ENCODE measurements around the gene NAALADL2.
A peak's percentile ranks its signal among the peaks of the same experiment; 100 is the strongest.

Gene NAALADL2

DNA sequence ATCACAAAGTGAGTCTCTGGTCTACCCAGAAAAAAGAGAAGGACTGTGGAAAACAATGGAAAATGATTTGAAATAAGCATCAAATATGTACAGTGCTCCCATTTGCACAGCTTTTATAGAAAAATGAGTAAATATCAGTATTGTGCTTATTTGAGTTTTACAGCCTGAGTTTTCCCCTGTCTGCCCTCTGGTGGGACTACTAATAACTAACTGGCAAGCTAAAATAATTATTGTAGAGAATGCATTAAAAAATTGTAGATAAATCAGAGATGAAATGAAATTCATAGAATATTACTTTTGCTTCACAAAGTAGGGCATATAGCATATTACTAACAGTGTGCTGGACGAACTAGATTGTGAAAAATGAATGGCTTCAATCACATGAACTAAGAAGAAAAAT is 287.1 kb downstream of the NAALADL2 start:
- H3K4me3 ChIP-seq (ENCODE audit: control insufficient read depth, low read depth, low read length): no peak overlapping the region
- peak; percentile 38 for DNase-seq (ENCODE audit: low read depth)
- TF ChIP-seq CTCF (conservative IDR thresholded peaks at IDR 0.05; ENCODE audit: control insufficient read depth, insufficient read depth, low read depth, low read length): peak; percentile 49

DNA sequence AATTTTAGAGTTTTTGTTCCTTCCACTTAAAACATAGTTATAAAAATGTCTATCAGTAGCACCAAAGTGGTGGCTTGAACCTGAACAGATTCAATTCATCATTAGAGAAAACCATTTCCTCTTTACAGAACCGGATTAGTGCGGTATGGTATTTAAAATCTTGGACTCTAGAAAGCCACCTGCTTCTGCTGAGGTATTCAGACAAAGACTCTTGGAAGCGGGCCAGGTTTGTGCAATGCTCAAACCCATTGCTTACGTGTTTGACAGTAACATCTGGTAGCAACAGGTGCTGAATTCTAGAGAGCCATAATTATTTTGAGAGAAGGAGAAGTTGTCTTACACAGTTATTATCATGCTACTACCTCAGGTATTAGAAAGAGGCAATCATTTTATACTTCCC is 290.5 kb downstream of the NAALADL2 start:
- no peak for TF ChIP-seq CTCF (conservative IDR thresholded peaks at IDR 0.05; ENCODE audit: control insufficient read depth, insufficient read depth, low read depth, low read length)
- no peak overlapping the region for H3K4me3 ChIP-seq (ENCODE audit: control insufficient read depth, low read depth, low read length)
- DNase-seq (ENCODE audit: low read depth): no peak

GRCh38 chr3:175150812-175151401 is 291.8 kb downstream of the NAALADL2 start:
- DNase-seq (ENCODE audit: low read depth): no peak
- TF ChIP-seq CTCF (conservative IDR thresholded peaks at IDR 0.05; ENCODE audit: control insufficient read depth, insufficient read depth, low read depth, low read length): no peak
- H3K4me3 ChIP-seq (ENCODE audit: control insufficient read depth, low read depth, low read length): no peak overlapping the region

DNA sequence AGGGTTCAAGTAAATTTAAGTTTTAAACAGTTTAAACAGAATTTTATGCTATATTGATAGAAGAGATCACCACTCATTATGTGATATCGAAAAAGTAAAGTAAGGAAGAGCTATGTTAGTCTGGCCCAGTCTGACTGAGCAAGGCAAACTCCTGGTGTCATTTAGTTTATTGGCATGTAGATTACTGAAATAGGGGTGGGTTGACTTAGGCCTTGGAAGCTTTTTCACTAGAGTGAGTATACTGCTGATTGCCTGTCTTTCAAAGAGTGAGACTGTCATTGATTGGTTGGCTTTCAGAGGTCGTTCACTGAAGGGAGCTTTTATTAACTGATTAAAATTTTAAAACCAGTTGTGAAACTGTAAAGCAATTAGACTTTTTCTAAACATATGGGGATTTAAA is 294.5 kb downstream of the NAALADL2 start:
- DNase-seq (ENCODE audit: low read depth): no peak
- H3K4me3 ChIP-seq (ENCODE audit: control insufficient read depth, low read depth, low read length): no peak overlapping the region
- no peak for TF ChIP-seq CTCF (conservative IDR thresholded peaks at IDR 0.05; ENCODE audit: control insufficient read depth, insufficient read depth, low read depth, low read length)

- DNase-seq (ENCODE audit: low read depth): no peak
- no peak for TF ChIP-seq CTCF (conservative IDR thresholded peaks at IDR 0.05; ENCODE audit: control insufficient read depth, insufficient read depth, low read depth, low read length)
- no peak overlapping the region for H3K4me3 ChIP-seq (ENCODE audit: control insufficient read depth, low read depth, low read length)
These were observed 296.0 kb downstream of the NAALADL2 start for GRCh38 chr3:175155172-175155571.

GRCh38 chr3:175159202-175159601 is 300.1 kb downstream of the NAALADL2 start:
- no peak for DNase-seq (ENCODE audit: low read depth)
- H3K4me3 ChIP-seq (ENCODE audit: control insufficient read depth, low read depth, low read length): no peak overlapping the region
- TF ChIP-seq CTCF (conservative IDR thresholded peaks at IDR 0.05; ENCODE audit: control insufficient read depth, insufficient read depth, low read depth, low read length): no peak

DNA sequence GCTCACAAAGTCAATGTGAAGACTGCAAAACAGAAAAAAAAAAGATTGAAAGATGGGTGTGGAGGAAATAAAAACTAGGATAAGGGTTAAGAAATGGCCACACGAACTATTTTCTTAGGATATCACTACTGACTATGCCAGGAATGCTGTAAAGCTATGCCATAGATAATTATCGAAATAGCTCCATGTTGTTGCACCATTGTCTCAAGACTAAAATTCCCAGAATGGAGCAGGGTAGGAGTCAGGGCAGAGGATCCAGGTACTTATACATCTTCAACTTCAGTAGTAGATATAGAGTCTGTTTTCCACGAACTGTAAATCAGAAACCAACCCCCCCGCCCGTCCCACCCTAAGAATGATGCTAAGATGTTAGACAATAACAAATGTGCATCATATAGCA is 302.2 kb downstream of the NAALADL2 start:
- DNase-seq (ENCODE audit: low read depth): no peak
- H3K4me3 ChIP-seq (ENCODE audit: control insufficient read depth, low read depth, low read length): no peak overlapping the region
- TF ChIP-seq CTCF (conservative IDR thresholded peaks at IDR 0.05; ENCODE audit: control insufficient read depth, insufficient read depth, low read depth, low read length): no peak

All from fibroblast of mammary gland (primary cell).